B cell (primary cell): Measurements from ENCODE around the gene ACOD1.

ENCODE experiments used
- EZH2 ChIP-seq: IDR thresholded peaks from 2 replicates; pipeline ENCODE4 v1.6.1; 2012; ENCODE audit warnings: borderline replicate concordance, low read depth, mild to moderate bottlenecking, moderate library complexity, low read length; ENCODE audit not compliant: insufficient read depth, poor library complexity, severe bottlenecking
- TF ChIP-seq, protein P1 (sequence below): fragments of 200-600 bp; IDR thresholded peaks from one replicate; pipeline ENCODE4 v1.8.0; 2022; ENCODE audit warnings: antibody characterized with exemption, mild to moderate bottlenecking

GRCh38 chr13:76976929-76977328 is 28.6 kb downstream of the ACOD1 start:
- TF ChIP-seq, protein P1, sequence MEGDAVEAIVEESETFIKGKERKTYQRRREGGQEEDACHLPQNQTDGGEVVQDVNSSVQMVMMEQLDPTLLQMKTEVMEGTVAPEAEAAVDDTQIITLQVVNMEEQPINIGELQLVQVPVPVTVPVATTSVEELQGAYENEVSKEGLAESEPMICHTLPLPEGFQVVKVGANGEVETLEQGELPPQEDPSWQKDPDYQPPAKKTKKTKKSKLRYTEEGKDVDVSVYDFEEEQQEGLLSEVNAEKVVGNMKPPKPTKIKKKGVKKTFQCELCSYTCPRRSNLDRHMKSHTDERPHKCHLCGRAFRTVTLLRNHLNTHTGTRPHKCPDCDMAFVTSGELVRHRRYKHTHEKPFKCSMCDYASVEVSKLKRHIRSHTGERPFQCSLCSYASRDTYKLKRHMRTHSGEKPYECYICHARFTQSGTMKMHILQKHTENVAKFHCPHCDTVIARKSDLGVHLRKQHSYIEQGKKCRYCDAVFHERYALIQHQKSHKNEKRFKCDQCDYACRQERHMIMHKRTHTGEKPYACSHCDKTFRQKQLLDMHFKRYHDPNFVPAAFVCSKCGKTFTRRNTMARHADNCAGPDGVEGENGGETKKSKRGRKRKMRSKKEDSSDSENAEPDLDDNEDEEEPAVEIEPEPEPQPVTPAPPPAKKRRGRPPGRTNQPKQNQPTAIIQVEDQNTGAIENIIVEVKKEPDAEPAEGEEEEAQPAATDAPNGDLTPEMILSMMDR, result no peak
- TF ChIP-seq EZH2, result no peak
